PC-9 (cell line): ENCODE results near the gene PDE10A.

Source experiments
- CTCF ChIP-seq: fragments of 200-600 bp; sonication (generic); conservative IDR thresholded peaks from 2 replicates; pipeline ENCODE4 v1.6.1; 2017; ENCODE audit warnings: mixed run types, antibody characterized with exemption, mild to moderate bottlenecking, moderate library complexity
- EZH2 ChIP-seq: fragments of 200-600 bp; sonication (generic); IDR thresholded peaks from 2 replicates; pipeline ENCODE4 v1.8.0; 2017; ENCODE audit warnings: antibody characterized with exemption, low read depth

DNA sequence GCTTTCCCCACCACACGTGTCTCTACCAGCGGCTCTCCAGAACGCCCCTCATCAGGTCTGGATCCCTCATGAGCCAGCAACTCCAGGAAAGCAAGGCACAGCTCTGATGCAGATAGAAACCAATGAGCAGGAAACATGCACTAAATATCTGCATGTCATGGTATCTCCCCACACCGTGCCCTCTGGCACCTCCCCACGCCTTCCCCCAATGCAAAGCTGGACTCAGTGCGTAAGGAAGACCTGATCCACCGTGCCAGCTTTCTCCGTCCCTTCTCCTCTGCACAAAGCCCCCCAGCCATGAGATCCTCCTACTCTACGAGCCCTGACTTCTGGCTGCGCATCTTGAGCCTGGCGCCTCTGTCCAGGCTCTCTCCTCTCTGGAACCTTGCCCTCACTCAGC, 9.4 kb downstream of the PDE10A start:
- TF ChIP-seq CTCF (no peak), EZH2 (no peak)
